ENCODE measurements around the gene DOCK8. TPM values are rescaled to one million over a fixed set of nuclear protein-coding genes. Genes with fewer than 3 reads are reported as not detected.
A peak's percentile ranks its signal among the peaks of the same experiment; 100 is the strongest.

DOCK8 gene
- total and polyA plus RNA-seq, 2 experiments from 2014 or later: 0.94 to 1.2 TPM

GRCh38 chr9:343773-344172 lies 129.1 kb downstream of the DOCK8 start (continued):
- TF ChIP-seq CREB1 (CRISPR knock-in tag; IDR thresholded peaks at IDR 0.05; ENCODE audit: low read depth) (no peak), EZH2 (IDR thresholded peaks at IDR 0.05; ENCODE audit: low read depth, unreplicated experiment) (no peak), ZNF331 (CRISPR knock-in tag; IDR thresholded peaks at IDR 0.05; ENCODE audit: low read depth) (no peak), NANOG (IDR thresholded peaks at IDR 0.05; ENCODE audit: borderline replicate concordance) (no peak), REST (IDR thresholded peaks at IDR 0.05; ENCODE audit: unreplicated experiment) (no peak), POLR2AphosphoS5 (IDR thresholded peaks at IDR 0.05; ENCODE audit: low read depth) (no peak), ETS1 (IDR thresholded peaks at IDR 0.05) (no peak)

GRCh38 chr9:346111-346571 lies 131.5 kb downstream of the DOCK8 start:
- H3K79me2 ChIP-seq (replicated peaks; ENCODE audit: insufficient read depth): no peaks in the 10 kb centered on the region
- no peak for DNase-seq (ENCODE audit: low spot score)
- peak; percentile 42 for ATAC-seq
- Mint-ChIP-seq H3K4me3 (no peak overlapping the region), H3K36me3 (ENCODE audit: low read depth) (no peaks in the 10 kb centered on the region), H3K9me3 (no peaks in the 10 kb centered on the region), H3K27ac (no peak overlapping the region), H3K4me1 (peaks cover 7% of the 10 kb centered on the region; the same call in 1 of the 3 replicates), H3K27me3 (ENCODE audit: insufficient read depth, low read depth, poor library complexity) (peaks cover 3% of the 10 kb centered on the region)
- H3K27ac ChIP-seq (ENCODE audit: low read depth): no peak overlapping the region
- H4K20me1 ChIP-seq (replicated peaks; ENCODE audit: insufficient read depth): no peaks in the 10 kb centered on the region
- H2AFZ ChIP-seq: no peak overlapping the region
- no peaks in the 10 kb centered on the region for H3K36me3 ChIP-seq (ENCODE audit: insufficient read depth)
- no peaks in the 10 kb centered on the region for H3K9me2 ChIP-seq (ENCODE audit: insufficient read depth)
- H3F3A ChIP-seq (replicated peaks; ENCODE audit: low read depth): no peaks in the 10 kb centered on the region
- H3K4me3 ChIP-seq: no peak overlapping the region
- H3K27me3 ChIP-seq (ENCODE audit: insufficient read depth): no peaks in the 10 kb centered on the region
- H3K4me2 ChIP-seq: no peak overlapping the region
- no peaks in the 10 kb centered on the region for H3K4me1 ChIP-seq (ENCODE audit: insufficient read depth)
- no peak for TF ChIP-seq ZNF331 (CRISPR knock-in tag; IDR thresholded peaks at IDR 0.05; ENCODE audit: low read depth)
- no peak for TF ChIP-seq ZNF462 (CRISPR knock-in tag; IDR thresholded peaks at IDR 0.05)
- TF ChIP-seq EZH2phosphoT487 (IDR thresholded peaks at IDR 0.05; ENCODE audit: unreplicated experiment): no peak
- TF ChIP-seq NANOG (IDR thresholded peaks at IDR 0.05; ENCODE audit: borderline replicate concordance): no peak
- no peak for TF ChIP-seq JUNB (IDR thresholded peaks at IDR 0.05; ENCODE audit: unreplicated experiment)
- TF ChIP-seq CREB1 (CRISPR knock-in tag; IDR thresholded peaks at IDR 0.05; ENCODE audit: low read depth): no peak
- no peak for TF ChIP-seq EZH2 (IDR thresholded peaks at IDR 0.05; ENCODE audit: low read depth, unreplicated experiment)
- TF ChIP-seq CTCF (conservative IDR thresholded peaks at IDR 0.05; ENCODE audit: low read depth in 2 of 2): no peak
- TF ChIP-seq POLR2AphosphoS5 (IDR thresholded peaks at IDR 0.05; ENCODE audit: low read depth): no peak

Measured in GM23338 (cell line).